C4-2B (cell line): Measurements from ENCODE around the gene IRF6.

ENCODE experiments used
- CTCF ChIP-seq: fragments of 450-650 bp; conservative IDR thresholded peaks from 2 replicates; pipeline ENCODE4 v1.5.1; 2017; ENCODE audit warnings: mild to moderate bottlenecking
- ZFX ChIP-seq: fragments of 450-650 bp; IDR thresholded peaks from 2 replicates; pipeline ENCODE4 v1.6.1; 2017

GRCh38 chr1:209831615-209832014 lies 25.7 kb upstream of the IRF6 start:
- no peak for TF ChIP-seq CTCF
- no peak for TF ChIP-seq ZFX
